Sigmoid colon (tissue), 3 donors: Measurements from ENCODE around the gene GIGYF2.

Experiments
- CTCF ChIP-seq, 4 experiments: fragments of 450-650 bp in 3 of 4; fragments of 200-600 bp in 1 of 4; IDR thresholded peaks; one replicate each; pipeline ENCODE4 v1.5.1; 2016 to 2019; ENCODE audit warnings: antibody characterized with exemption in 4 of 4, mild to moderate bottlenecking in 3 of 4, moderate library complexity in 2 of 4
- POLR2A ChIP-seq, 2 donors: fragments of 450-650 bp; IDR thresholded peaks; one replicate each; pipeline ENCODE4 v1.6.1; 2016; ENCODE audit warnings: antibody characterized with exemption in 2 of 2, mild to moderate bottlenecking in 2 of 2, moderate library complexity in 2 of 2

DNA sequence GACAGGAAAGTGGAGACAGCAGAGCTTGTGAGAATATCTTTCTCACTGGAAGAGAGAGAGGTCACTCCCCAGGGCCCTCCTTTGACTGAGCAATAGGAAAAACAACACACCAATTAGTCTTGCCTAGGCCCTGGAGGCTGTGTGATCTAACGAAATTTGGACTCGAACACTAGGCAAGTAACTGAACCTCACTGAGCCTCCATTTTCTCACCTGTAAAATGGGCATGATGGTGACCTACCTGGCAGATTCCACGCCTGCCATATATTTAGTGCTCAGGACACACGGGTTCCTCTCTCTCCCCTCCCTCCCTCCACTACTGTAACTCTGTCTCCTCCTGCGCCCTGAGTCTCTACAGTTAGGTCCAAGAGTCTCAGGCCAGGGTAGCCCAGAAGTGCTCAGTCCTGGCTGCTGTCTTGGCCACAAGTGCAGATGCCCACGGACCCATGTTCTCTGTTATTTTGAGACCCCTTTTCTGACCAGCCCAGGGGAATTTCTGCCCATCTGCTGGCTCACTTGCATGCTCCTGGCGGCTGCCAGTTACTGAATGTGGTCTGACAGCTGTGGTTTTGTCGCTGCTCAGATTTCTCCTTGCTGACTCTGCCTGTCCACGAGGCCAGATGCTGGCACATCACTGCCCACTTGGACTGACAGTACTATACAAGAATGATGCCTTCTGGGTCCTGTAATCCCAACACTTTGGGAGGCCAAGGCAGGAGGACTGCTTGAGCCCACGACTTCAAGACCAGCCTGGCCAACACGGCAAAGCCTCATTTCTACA lies 9.6 kb upstream of the GIGYF2 start:
- TF ChIP-seq CTCF (IDR thresholded peaks at IDR 0.05): no peak
- no peak for TF ChIP-seq POLR2A (IDR thresholded peaks at IDR 0.05)
